OCI-LY1 (cell line): Measurements from ENCODE around the gene ELMO1.

Experiments
- EZH2 ChIP-seq: fragments of 200-600 bp; sonication (generic), shearing (Covaris generic); IDR thresholded peaks from 2 replicates; pipeline ENCODE4 v1.8.0; 2017; ENCODE audit warnings: borderline replicate concordance, mixed run types, mild to moderate bottlenecking, antibody characterized with exemption, low read length, moderate library complexity, mixed read lengths
- TF ChIP-seq, protein P1 (sequence below): fragments of 200-600 bp; sonication (generic), shearing (Covaris generic); IDR thresholded peaks from 2 replicates; pipeline ENCODE4 v1.5.1; 2017; ENCODE audit warnings: mild to moderate bottlenecking, antibody characterized with exemption, low read length, moderate library complexity, mixed read lengths

DNA sequence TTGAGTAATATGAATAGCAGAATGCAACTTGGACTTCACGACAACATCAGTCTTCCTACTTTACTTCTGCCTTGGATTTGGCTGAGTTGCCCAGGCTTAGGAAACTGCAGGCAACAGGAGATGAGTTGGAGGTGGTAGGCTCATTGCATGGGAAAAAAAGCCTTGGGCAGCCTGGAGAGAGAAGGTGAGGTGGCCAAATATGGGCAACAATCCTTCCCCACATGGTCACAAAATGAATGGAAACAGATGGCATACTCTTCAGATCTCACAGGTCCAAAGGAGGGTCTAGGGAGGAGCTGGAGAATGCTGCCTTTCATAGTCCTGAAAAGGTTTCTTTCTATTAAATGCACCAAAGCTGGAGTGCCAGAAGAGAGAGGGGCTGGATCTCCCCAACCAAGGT lies 595.7 kb downstream of the ELMO1 start:
- TF ChIP-seq, protein P1, sequence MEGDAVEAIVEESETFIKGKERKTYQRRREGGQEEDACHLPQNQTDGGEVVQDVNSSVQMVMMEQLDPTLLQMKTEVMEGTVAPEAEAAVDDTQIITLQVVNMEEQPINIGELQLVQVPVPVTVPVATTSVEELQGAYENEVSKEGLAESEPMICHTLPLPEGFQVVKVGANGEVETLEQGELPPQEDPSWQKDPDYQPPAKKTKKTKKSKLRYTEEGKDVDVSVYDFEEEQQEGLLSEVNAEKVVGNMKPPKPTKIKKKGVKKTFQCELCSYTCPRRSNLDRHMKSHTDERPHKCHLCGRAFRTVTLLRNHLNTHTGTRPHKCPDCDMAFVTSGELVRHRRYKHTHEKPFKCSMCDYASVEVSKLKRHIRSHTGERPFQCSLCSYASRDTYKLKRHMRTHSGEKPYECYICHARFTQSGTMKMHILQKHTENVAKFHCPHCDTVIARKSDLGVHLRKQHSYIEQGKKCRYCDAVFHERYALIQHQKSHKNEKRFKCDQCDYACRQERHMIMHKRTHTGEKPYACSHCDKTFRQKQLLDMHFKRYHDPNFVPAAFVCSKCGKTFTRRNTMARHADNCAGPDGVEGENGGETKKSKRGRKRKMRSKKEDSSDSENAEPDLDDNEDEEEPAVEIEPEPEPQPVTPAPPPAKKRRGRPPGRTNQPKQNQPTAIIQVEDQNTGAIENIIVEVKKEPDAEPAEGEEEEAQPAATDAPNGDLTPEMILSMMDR: no peak
- TF ChIP-seq EZH2: no peak
